Measurements from ENCODE around the gene ZNF598.
"Not testable (repeated sequence)": the region's sequence is repeated elsewhere in the genome, so short reads cannot be mapped to it uniquely, and the experiment has no call there.

ZNF598 gene

GRCh38 chr16:1958143-1958491 is 51.5 kb downstream of the ZNF598 start:
- DNase-seq (ENCODE audit: low spot score) = not testable (repeated sequence)

GRCh38 chr16:1957434-1958142 is 52.0 kb downstream of the ZNF598 start:
- DNase-seq (ENCODE audit: low spot score) = not testable (repeated sequence)

- DNase-seq (ENCODE audit: low spot score) = no peak
Measured at GRCh38 chr16:1953734-1954133, 55.9 kb downstream of the ZNF598 start.

- no peak for DNase-seq (ENCODE audit: low spot score)
Measured at GRCh38 chr16:1950559-1950958, 59.1 kb downstream of the ZNF598 start.

GRCh38 chr16:1950047-1950446 is 59.6 kb downstream of the ZNF598 start:
- no peak for DNase-seq (ENCODE audit: low spot score)

- no peak for DNase-seq (ENCODE audit: low spot score)
Measured at GRCh38 chr16:1949507-1949906, 60.1 kb downstream of the ZNF598 start.
